Measurements from ENCODE around the gene RBBP9.

DNA sequence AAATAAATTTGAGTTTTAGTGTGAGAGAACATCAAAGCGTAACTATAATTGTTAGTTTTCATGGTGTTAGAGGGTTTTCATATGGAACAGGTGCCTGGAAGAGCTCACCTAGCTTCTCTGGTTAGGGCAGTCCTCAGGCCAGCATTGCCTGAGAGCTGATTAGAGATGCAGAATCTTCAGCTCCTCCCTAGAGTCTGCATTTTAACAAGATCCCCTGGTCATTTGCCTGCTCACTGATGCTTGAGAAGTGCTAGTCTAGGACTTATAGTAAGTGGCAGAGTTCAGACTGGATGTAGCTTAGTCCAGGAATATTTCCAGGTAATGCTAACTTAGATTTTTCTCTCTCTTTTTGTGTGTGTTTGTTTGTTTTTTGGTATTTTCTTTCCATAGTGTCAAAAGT is 48.5 kb upstream of the RBBP9 start:
- TF ChIP-seq, protein P1, sequence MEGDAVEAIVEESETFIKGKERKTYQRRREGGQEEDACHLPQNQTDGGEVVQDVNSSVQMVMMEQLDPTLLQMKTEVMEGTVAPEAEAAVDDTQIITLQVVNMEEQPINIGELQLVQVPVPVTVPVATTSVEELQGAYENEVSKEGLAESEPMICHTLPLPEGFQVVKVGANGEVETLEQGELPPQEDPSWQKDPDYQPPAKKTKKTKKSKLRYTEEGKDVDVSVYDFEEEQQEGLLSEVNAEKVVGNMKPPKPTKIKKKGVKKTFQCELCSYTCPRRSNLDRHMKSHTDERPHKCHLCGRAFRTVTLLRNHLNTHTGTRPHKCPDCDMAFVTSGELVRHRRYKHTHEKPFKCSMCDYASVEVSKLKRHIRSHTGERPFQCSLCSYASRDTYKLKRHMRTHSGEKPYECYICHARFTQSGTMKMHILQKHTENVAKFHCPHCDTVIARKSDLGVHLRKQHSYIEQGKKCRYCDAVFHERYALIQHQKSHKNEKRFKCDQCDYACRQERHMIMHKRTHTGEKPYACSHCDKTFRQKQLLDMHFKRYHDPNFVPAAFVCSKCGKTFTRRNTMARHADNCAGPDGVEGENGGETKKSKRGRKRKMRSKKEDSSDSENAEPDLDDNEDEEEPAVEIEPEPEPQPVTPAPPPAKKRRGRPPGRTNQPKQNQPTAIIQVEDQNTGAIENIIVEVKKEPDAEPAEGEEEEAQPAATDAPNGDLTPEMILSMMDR (IDR thresholded peaks at IDR 0.05; ENCODE audit: extremely low read depth in 1 of 2, insufficient read depth in 1 of 2, low read depth in 1 of 2, low read length in 2 of 2) = no peak
- TF ChIP-seq JUN (IDR thresholded peaks at IDR 0.05; ENCODE audit: borderline replicate concordance, insufficient read depth, insufficient read length, low read depth) (no peak), POLR2A (IDR thresholded peaks at IDR 0.05; ENCODE audit: low read depth, low read length) (no peak), GATA2 (IDR thresholded peaks at IDR 0.05; ENCODE audit: insufficient read depth, insufficient read length, low read depth, low read length) (no peak), MYC (IDR thresholded peaks at IDR 0.05; ENCODE audit: low read depth, low read length) (no peak), EZH2 (IDR thresholded peaks at IDR 0.05; ENCODE audit: borderline replicate concordance, low read depth, low read length, severe bottlenecking) (no peak), POLR2AphosphoS5 (IDR thresholded peaks at IDR 0.05; ENCODE audit: insufficient read depth, low read depth, low read length) (no peak)
- TF ChIP-seq, protein P2, sequence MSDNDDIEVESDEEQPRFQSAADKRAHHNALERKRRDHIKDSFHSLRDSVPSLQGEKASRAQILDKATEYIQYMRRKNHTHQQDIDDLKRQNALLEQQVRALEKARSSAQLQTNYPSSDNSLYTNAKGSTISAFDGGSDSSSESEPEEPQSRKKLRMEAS (IDR thresholded peaks at IDR 0.05; ENCODE audit: insufficient read depth, insufficient read length) = no peak
